ENCODE measurements around the gene TH.

Gene TH

DNA sequence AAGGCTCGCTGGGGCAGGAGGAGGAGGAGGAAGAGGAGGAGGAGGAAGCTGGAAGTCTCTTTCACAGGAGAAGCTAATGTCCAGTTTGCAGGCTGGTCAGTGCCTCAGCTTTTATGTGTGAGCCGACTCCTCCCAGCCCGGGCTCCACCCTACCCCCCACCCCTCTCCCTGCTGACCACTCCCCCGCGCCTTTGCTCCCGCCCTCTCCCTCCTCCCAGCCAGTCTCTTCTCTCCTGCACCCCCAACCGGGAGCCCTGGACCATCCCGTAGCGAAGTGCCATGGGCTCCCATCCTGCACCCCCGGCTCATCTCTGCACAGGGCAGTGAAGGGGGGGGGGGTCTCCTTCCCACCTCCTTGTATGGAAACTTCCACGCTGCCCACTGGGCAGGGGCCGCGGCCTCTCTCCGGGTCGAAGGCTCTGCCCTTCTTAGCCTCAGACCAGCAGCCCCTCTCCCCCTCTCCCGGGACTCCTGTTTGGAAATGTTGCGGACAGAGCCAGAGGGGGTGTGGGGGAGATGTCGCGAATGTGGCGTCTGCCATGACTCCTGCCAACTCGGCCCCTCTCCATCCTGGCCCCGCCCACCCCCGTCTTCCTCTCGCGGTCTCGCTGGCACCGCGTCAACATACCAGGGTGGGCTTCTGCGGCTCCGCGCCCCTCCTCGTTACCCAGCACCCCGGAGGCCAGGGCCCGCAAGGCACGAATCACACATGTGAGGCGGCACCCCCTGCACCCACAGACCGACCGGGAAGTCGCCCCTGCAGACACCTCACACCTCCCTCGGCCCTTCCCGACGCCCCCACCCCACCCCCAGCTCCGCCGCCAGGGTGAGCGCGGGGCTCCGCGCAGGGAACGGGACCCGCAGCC lies 34.2 kb downstream of the TH start:
- peak; percentile 86 for DNase-seq
- H3K4me1 ChIP-seq: peaks cover 5% of the 10 kb centered on the region
- no peaks in the 10 kb centered on the region for H3K9me3 ChIP-seq
- TF ChIP-seq CTCF (IDR thresholded peaks at IDR 0.05; ENCODE audit: low read depth, low read length): no peak
- H3K4me3 ChIP-seq (ENCODE audit: low read depth, low read length): peak overlapping the region; percentile 84
- H3K36me3 ChIP-seq: peaks cover 52% of the 10 kb centered on the region
- H3K27me3 ChIP-seq: no peaks in the 10 kb centered on the region; the same call in 1 of the 2 replicates

DNA sequence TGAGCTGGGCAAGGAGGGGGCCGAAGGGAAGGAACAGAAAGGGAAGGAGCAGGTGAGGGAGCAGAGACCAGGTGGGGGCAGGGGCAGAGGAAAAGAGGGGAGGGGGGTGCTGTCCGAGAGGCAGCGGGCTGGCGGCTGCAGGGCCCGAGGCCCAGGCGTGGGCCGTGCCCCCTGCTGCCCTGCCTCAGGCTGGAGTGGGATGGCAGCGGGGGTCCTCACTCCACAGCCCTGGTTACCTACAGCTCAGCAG lies 34.7 kb downstream of the TH start:
- Histone ChIP-seq H3K27me3 (no peaks in the 10 kb centered on the region; the same call in 1 of the 2 replicates), H3K4me3 (ENCODE audit: low read depth, low read length) (peak overlapping the region; percentile 84)
- no peak for TF ChIP-seq CTCF (IDR thresholded peaks at IDR 0.05; ENCODE audit: low read depth, low read length)

GRCh38 chr11:2136209-2136951 lies 35.2 kb downstream of the TH start:
- Histone ChIP-seq H3K9me3 (no peaks in the 10 kb centered on the region), H3K4me1 (peaks cover 8% of the 10 kb centered on the region), H3K27me3 (no peaks in the 10 kb centered on the region; the same call in 1 of the 2 replicates), H3K36me3 (peaks cover 61% of the 10 kb centered on the region), H3K4me3 (ENCODE audit: low read depth, low read length) (peak overlapping the region; percentile 84)
- no peak for DNase-seq
- no peak for TF ChIP-seq CTCF (IDR thresholded peaks at IDR 0.05; ENCODE audit: low read depth, low read length)

More for the DNA sequence above, 34.7 kb downstream of the TH start:
- H3K4me1 ChIP-seq: peaks cover 8% of the 10 kb centered on the region
- H3K9me3 ChIP-seq: no peaks in the 10 kb centered on the region
- H3K36me3 ChIP-seq: peaks cover 56% of the 10 kb centered on the region
- no peak for DNase-seq

- no peaks in the 10 kb centered on the region; the same call in 1 of the 2 replicates for H3K27me3 ChIP-seq
- H3K4me3 ChIP-seq (ENCODE audit: low read depth, low read length): peak overlapping the region; percentile 84
- peaks cover 12% of the 10 kb centered on the region for H3K4me1 ChIP-seq
- DNase-seq: peak; percentile 69
- no peak for TF ChIP-seq CTCF (IDR thresholded peaks at IDR 0.05; ENCODE audit: low read depth, low read length)
- no peaks in the 10 kb centered on the region for H3K9me3 ChIP-seq
- peaks cover 67% of the 10 kb centered on the region for H3K36me3 ChIP-seq
These were observed 35.9 kb downstream of the TH start for GRCh38 chr11:2135648-2136201.

- Histone ChIP-seq H3K4me3 (ENCODE audit: low read depth, low read length) (peak overlapping the region; percentile 84), H3K4me1 (peaks cover 13% of the 10 kb centered on the region), H3K36me3 (peaks cover 69% of the 10 kb centered on the region), H3K27me3 (no peaks in the 10 kb centered on the region; the same call in 1 of the 2 replicates), H3K9me3 (no peaks in the 10 kb centered on the region)
- no peak for TF ChIP-seq CTCF (IDR thresholded peaks at IDR 0.05; ENCODE audit: low read depth, low read length)
- peak; percentile 14 for DNase-seq
These were observed 36.5 kb downstream of the TH start for GRCh38 chr11:2135018-2135569.
